ENCODE results near the gene CIDEB. TPM values are rescaled to one million over a fixed set of nuclear protein-coding genes. Genes with fewer than 3 reads are reported as not detected.

The CIDEB gene
- total and polyA plus RNA-seq, 9 of the 15 experiments (the other 6 are each of a cell fraction or from before 2014, with no cell fraction given), result 0.03 to 0.35 (median 0.09) TPM; not detected in 3

- 0 out of 4 replicates have a peak overlapping the region, but pooled peaks of 1 of the 2 experiments have one; percentile 17 for H3K9ac ChIP-seq (ENCODE audit: insufficient read depth in 1 of 2, low read depth in 2 of 2, low read length in 2 of 2)
- no peaks in the 10 kb centered on the region for H3K9me3 ChIP-seq (replicated peaks; ENCODE audit: control insufficient read depth, insufficient read depth, low read depth, low read length)
- H3K27ac ChIP-seq (ENCODE audit: extremely low read depth, low read depth, low read length), result no peak overlapping the region
- FAIRE-seq (no peak), ATAC-seq (no peak), DNase-seq (ENCODE audit: extremely low read depth in 1 of 4, low spot score in 3 of 4) (no peak)
- no peaks in the 10 kb centered on the region for H3K36me3 ChIP-seq (ENCODE audit: control insufficient read depth, insufficient read depth, low read length)
- no peaks in the 10 kb centered on the region for H3K79me2 ChIP-seq (ENCODE audit: control insufficient read depth, insufficient read depth, low read length)
- no peak for TF ChIP-seq SRSF3 (IDR thresholded peaks at IDR 0.05; ENCODE audit: insufficient read depth, low read length)
- TF ChIP-seq ZNF263 (CRISPR knock-in tag; IDR thresholded peaks at IDR 0.05; ENCODE audit: borderline replicate concordance), result peak; percentile 92
- no peak for TF ChIP-seq ZNF668 (CRISPR knock-in tag; IDR thresholded peaks at IDR 0.05)
- no peak for TF ChIP-seq PREB (CRISPR knock-in tag; IDR thresholded peaks at IDR 0.05)
- no peak overlapping the region for H3K4me2 ChIP-seq (ENCODE audit: insufficient read depth, low read length)
- in situ Hi-C loops (cut with MboI) (loop anchor here (5.0 to 25.0 kb wide), 2 partner anchors 101 to 356 kb away; no protein-coding TSS in a partner anchor), intact Hi-C loops (cut with micrococcal nuclease) (loop anchor here (5.0 kb wide), 1 partner anchor 36 kb away; the partner anchor contains the start of gene NFATC4)
- no peaks in the 10 kb centered on the region for H3K9me1 ChIP-seq (ENCODE audit: control insufficient read depth, insufficient read depth, low read length)
- no peaks in the 10 kb centered on the region for H3K27me3 ChIP-seq (ENCODE audit: control insufficient read depth in 2 of 2, insufficient read depth in 2 of 2, low read length in 2 of 2)
- WGBS (ENCODE audit: insufficient coverage, low coverage, missing lambda C conversion rate), result 39% methylated on average over 4 of the region's 10 CpGs
- ChIA-PET CTCF (ENCODE audit: low intra/inter-chr PET ratio) (interaction anchor here (0.6 to 0.8 kb wide), 2 partner anchors 106 to 170 kb away, joined by 3 read pairs; partner anchors contain the start of gene IRF9), POLR2A (interaction anchor here (0.6 kb wide), 1 partner anchor 16 kb away, joined by 3 read pairs; no protein-coding TSS in a partner anchor)
- H3K4me1 ChIP-seq (replicated peaks in 1 of 2; ENCODE audit: control insufficient read depth in 2 of 2, insufficient read depth in 2 of 2, low read length in 2 of 2), result peaks cover 5 to 36% of the 10 kb centered on the region in 2 experiments; a peak in 4 of 5 replicates
- H3K4me3 ChIP-seq, result no peak overlapping the region
- no peak overlapping the region for H2AFZ ChIP-seq (ENCODE audit: low read depth, low read length)
- no peaks in the 10 kb centered on the region for H4K20me1 ChIP-seq (replicated peaks; ENCODE audit: control insufficient read depth, insufficient read depth, low read length)
- no TSS peak for BruUV-seq (replicated peaks)
These were observed 23.3 kb upstream of the CIDEB start for GRCh38 chr14:24330973-24331674.

Measured in K562 (cell line).